CD8-positive, alpha-beta memory T cell (primary cell): Measurements from ENCODE around the gene TYRO3. TPM values are rescaled to one million over a fixed set of nuclear protein-coding genes. Genes with fewer than 3 reads are reported as not detected.

Experiments used
- polyA plus RNA-seq: library from polyadenylated mRNA; unstranded; fragments of 300-500 nt; fragmentation: Illumina TruSeq; gene quantifications from one replicate; pipeline ENCODE4 v1.2.3, GENCODE V29; 2021
- total RNA-seq, 2 experiments: library from RNA; stranded (reverse); gene quantifications; one replicate each; pipeline ENCODE4 v1.2.3, GENCODE V29; 2021

TYRO3 gene
- total and polyA plus RNA-seq, 3 experiments from 2014 or later = 0.46 to 2.6 (median 2.0) TPM

Other genes starting within 250 kb of the TYRO3 start
- 10 to 100 TPM; 16.2 to 19.0 TPM for gene OIP5, start 226.6 kb upstream of the TYRO3 start, total RNA-seq
- gene OIP5, start 226.6 kb upstream of the TYRO3 start, polyA plus RNA-seq = 0.58 TPM
- 100 to 1,000 TPM; 100 to 106 TPM for gene NUSAP1, start 226.3 kb upstream of the TYRO3 start, total RNA-seq
- gene NUSAP1, start 226.3 kb upstream of the TYRO3 start, polyA plus RNA-seq = 2.7 TPM
- 10 to 100 TPM; 19.9 to 20.8 TPM for gene NDUFAF1, start 156.7 kb upstream of the TYRO3 start, total RNA-seq
- 22.6 TPM for gene NDUFAF1, start 156.7 kb upstream of the TYRO3 start, polyA plus RNA-seq
- gene RTF1, start 142.1 kb upstream of the TYRO3 start, total RNA-seq = 10 to 100 TPM; 32.9 to 35.5 TPM
- 28.2 TPM for gene RTF1, start 142.1 kb upstream of the TYRO3 start, polyA plus RNA-seq
- gene ITPKA, start 65.3 kb upstream of the TYRO3 start, total RNA-seq = under 1 TPM; 0.44 to 0.53 TPM
- gene ITPKA, start 65.3 kb upstream of the TYRO3 start, polyA plus RNA-seq = not detected
- gene LTK, start 45.4 kb upstream of the TYRO3 start, total RNA-seq = under 1 TPM; 0.27 to 0.31 TPM
- 7.3 TPM for gene LTK, start 45.4 kb upstream of the TYRO3 start, polyA plus RNA-seq
- 10 to 100 TPM; 64.6 to 69.3 TPM for gene RPAP1, start 15.0 kb upstream of the TYRO3 start, total RNA-seq
- gene RPAP1, start 15.0 kb upstream of the TYRO3 start, polyA plus RNA-seq = 20.7 TPM
- 10 to 100 TPM; 40.1 to 41.5 TPM for gene MGA, start 101.2 kb downstream of the TYRO3 start, total RNA-seq
- gene MGA, start 101.2 kb downstream of the TYRO3 start, polyA plus RNA-seq = 22.5 TPM
- 10 to 100 TPM; 16.0 to 17.8 TPM for gene MAPKBP1, start 215.3 kb downstream of the TYRO3 start, total RNA-seq
- 4.8 TPM for gene MAPKBP1, start 215.3 kb downstream of the TYRO3 start, polyA plus RNA-seq